GM12892 (cell line): ENCODE results near the gene SH3GLB1.

ENCODE experiments used
- POLR2A ChIP-seq: IDR thresholded peaks from 2 replicates; pipeline ENCODE4 v1.6.1; 2011; ENCODE audit warnings: low read depth, low read length, control low read depth
- POLR2AphosphoS5 ChIP-seq: IDR thresholded peaks from 2 replicates; pipeline ENCODE4 v1.6.1; 2011; ENCODE audit warnings: low read depth, low read length, control low read depth

DNA sequence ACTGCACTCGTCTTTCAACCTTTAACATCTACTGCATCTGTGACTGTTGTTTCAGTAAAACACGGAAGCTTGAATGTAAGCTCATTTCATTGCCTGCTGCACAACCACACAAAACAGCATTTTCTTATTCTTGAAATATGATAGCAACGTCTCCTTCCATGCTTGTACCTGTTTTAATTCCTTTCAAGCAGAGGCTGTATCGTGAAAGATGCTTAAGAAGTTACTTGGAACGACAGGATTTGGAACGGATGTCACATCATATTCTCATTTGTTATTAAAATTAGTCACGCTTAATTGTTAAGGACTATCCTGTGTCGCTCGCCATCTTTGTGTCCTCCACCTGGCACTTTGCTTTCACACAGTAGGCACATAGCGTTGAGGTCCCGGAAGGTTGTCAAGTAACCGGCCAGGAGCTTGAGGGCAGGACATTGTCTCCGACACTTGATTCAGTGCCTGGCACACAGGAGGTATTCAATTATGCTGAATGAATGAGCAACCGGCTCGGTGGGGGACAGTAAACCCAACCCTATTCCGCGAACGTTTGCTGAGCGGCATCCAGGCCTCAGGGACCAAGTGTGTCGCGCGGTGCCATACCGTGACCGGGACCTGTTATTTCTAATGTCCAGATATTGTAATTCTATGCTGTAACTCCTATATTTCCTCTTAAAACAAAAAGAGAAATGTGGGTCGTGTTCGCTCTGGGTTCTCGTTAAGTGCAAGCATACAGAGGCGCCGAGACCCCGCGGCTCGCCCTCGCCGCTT, 499 bp upstream of the SH3GLB1 start:
- TF ChIP-seq POLR2A, result no peak
- peak; percentile 12; the same call in 1 of the 2 replicates for TF ChIP-seq POLR2AphosphoS5
